ENCODE results near the gene MYH10.
A peak's percentile ranks its signal among the peaks of the same experiment; 100 is the strongest.

Gene MYH10

DNA sequence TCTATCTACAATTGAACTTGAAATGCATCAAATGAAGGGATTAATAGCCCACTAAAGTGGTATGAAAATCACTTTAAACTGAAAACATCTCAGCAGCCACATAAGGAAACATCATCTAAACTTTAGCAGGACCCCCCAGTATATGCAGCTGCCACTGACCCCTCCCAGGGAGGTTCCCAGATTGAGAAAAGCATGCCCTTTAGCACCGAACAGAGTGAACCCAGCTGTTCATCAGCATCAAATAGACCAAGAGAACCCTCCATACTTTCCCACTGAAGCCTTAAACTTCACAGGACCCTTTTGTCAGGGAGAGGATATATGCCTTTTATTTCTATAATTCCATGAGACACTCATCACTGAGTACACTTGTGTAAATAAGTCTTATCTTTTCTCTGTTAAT, 44.6 kb downstream of the MYH10 start:
- no peak for DNase-seq (ENCODE audit: low read depth)
- TF ChIP-seq, protein P1, sequence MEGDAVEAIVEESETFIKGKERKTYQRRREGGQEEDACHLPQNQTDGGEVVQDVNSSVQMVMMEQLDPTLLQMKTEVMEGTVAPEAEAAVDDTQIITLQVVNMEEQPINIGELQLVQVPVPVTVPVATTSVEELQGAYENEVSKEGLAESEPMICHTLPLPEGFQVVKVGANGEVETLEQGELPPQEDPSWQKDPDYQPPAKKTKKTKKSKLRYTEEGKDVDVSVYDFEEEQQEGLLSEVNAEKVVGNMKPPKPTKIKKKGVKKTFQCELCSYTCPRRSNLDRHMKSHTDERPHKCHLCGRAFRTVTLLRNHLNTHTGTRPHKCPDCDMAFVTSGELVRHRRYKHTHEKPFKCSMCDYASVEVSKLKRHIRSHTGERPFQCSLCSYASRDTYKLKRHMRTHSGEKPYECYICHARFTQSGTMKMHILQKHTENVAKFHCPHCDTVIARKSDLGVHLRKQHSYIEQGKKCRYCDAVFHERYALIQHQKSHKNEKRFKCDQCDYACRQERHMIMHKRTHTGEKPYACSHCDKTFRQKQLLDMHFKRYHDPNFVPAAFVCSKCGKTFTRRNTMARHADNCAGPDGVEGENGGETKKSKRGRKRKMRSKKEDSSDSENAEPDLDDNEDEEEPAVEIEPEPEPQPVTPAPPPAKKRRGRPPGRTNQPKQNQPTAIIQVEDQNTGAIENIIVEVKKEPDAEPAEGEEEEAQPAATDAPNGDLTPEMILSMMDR (IDR thresholded peaks at IDR 0.05; ENCODE audit: insufficient read depth, low read depth, low read length, missing control alignments): no peak

DNA sequence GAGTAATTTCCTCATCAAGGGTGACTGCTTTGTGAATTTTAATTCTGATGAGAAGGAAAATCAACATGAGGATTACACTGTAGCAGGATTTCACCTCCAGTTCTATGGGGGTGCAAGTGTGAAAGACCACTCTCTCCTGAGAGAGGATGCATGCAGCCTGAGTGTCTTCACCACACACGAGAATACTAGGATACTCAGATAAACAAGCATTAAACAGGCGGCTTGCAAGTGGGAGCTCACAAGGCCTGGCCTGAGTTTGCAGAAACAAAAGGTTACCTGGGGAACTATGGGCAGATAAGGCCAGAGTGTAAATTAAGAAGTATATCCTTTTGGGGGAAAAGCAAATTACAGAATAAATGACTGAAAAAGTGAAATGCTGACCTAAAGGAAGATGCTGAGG, 46.6 kb downstream of the MYH10 start:
- TF ChIP-seq, protein P1 (IDR thresholded peaks at IDR 0.05; ENCODE audit: insufficient read depth, low read depth, low read length, missing control alignments): no peak
- H3K4me3 ChIP-seq (ENCODE audit: low read length): no peak overlapping the region
- no peak for DNase-seq (ENCODE audit: low read depth)

More for the DNA sequence above, 44.6 kb downstream of the MYH10 start:
- no peak overlapping the region for H3K4me3 ChIP-seq (ENCODE audit: low read length)

DNA sequence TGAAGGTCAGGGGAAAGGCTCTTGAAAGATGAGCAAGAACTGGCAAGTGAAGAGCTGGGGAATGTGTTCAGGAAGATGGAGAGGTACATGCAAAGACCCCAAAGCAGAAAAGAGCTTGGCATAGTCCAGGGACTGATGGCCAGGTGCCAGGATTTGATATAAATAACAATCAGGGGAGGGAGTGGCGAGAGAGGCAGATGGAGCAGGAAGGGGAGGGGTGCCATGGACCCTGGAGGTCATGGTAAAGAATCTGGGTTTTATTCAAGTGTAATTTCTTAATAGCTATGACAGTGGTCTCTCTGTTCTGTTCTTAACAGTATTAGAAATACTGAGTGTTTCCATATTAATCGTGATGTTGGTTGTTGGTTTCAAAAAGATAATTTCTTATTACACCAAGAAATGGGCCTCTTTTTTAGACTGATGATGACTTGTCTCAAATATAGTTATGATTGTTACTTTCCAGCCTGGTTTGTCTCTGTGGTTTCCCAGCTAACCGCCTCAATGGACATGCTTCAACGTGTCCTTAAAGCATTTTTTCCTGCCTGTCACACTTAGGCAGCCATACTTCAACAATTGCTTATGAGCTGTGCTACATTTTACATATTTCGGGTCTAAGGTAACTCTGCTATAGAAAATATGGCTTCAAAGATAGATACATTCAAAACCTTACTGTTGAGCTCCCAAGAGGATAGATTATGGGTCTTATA, 49.4 kb downstream of the MYH10 start:
- TF ChIP-seq, protein P1 (IDR thresholded peaks at IDR 0.05; ENCODE audit: insufficient read depth, low read depth, low read length, missing control alignments): no peak
- DNase-seq (ENCODE audit: low read depth): peak; percentile 93
- no peak overlapping the region for H3K4me3 ChIP-seq (ENCODE audit: low read length)

DNA sequence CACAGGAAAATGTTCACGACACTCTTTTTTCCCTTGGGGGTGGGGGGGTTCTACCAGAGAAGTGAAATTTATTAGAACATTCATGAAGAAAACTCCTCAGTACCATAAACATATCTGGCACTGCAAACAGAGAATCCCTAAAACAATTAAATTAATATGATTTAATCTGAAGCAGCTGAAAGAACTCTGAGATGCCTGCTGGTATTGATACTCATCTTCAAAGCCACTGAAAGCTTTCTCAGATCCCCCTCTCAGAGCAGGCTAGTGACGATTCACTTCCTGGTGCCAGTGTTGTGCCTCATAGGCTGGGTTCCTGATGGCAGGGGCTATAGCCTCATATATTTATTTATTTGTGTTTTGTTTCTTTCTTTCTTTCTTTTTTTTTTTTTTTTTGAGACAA, 52.7 kb downstream of the MYH10 start:
- TF ChIP-seq, protein P1 (IDR thresholded peaks at IDR 0.05; ENCODE audit: insufficient read depth, low read depth, low read length, missing control alignments): no peak
- no peak for DNase-seq (ENCODE audit: low read depth)
- H3K4me3 ChIP-seq (ENCODE audit: low read length): no peak overlapping the region

DNA sequence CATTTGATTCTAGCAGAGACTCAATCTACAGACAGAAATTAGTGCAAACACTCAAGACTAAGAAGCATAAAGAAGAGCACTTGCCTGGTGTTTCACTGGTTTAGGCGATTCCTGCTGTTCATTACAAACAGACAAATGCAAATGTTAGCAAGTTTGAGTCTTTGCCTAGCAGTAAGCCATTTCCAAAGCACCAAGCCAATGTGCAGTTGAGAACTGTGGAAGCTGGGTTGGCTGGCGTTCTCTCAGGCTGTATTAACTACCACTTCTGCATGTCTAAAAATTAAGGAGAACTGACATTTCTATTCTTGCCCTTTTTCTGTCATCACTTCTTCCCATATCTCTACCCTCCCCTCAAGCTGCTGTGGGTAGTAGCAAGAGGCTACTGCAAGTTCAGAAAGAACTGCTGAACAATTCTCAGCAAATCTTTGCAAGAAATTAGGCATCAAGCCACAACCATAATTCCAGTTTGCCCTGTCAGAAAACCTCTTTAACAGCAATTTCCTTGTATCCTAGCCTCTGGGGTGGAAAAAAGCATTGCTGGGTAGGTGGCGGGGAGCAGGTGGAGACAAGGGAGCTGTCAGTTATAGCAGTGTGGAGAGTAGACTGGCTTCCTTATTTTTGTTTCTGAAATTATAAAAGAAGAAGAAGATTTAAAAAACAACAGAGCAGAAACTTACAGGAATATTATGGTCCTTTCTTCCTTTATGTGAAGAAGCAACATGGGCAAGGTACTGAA, 53.8 kb downstream of the MYH10 start:
- H3K4me3 ChIP-seq (ENCODE audit: low read length): no peak overlapping the region
- TF ChIP-seq, protein P1 (IDR thresholded peaks at IDR 0.05; ENCODE audit: insufficient read depth, low read depth, low read length, missing control alignments): no peak
- no peak for DNase-seq (ENCODE audit: low read depth)

DNA sequence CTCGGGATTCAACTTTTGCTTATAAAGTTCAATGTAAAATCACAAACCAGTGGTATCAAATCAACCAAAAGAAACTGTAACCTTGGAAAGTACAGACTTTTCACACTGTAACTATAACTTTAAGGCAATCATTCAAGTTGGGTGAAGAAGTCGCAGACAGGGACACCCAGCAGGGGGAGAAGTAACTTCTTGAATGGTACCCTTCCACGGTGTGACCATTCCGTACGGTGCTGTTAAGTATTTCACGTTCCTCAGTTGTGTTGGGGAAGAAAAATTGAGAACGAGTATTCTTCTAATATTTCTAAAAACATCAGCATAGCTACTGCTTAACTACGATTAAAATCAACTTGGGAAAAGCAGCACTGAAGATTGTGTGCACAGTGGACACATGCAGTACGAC, 55.8 kb downstream of the MYH10 start:
- no peak overlapping the region for H3K4me3 ChIP-seq (ENCODE audit: low read length)
- TF ChIP-seq, protein P1 (IDR thresholded peaks at IDR 0.05; ENCODE audit: insufficient read depth, low read depth, low read length, missing control alignments): no peak
- DNase-seq (ENCODE audit: low read depth): no peak

Measured in epithelial cell of esophagus (primary cell).